NCI-H510A (cell line): ENCODE results near the gene THRB.

Source experiments
- DNase-seq: peaks from one replicate; lab custom pipeline; 2025; lab: John Stamatoyannopoulos, UW

The THRB gene

GRCh38 chr3:24264748-24265158 is 229.9 kb downstream of the THRB start:
- no peak for DNase-seq

DNA sequence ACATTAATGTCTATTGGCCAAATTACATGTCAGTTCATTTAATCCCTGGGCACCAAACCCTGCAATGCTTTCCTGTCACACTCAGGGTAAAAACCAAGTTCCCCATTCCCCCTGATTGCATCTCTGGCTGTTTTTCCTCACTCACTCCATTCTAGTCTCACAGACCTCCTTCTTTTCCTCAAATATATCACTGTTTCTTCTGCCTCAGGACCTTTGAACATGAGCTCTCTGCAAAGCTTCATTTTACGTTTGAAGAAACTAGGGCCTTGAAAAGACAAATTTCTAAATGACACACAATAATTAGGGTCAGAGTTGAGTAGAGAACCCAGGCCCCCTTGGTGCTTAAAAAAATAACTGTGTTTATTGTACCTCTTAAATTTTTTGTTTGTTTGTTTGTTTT is 230.6 kb downstream of the THRB start:
- DNase-seq, result no peak

GRCh38 chr3:24263069-24263668 is 231.5 kb downstream of the THRB start:
- no peak for DNase-seq

- DNase-seq, result no peak
Measured at GRCh38 chr3:24261521-24261920, 233.1 kb downstream of the THRB start.

DNA sequence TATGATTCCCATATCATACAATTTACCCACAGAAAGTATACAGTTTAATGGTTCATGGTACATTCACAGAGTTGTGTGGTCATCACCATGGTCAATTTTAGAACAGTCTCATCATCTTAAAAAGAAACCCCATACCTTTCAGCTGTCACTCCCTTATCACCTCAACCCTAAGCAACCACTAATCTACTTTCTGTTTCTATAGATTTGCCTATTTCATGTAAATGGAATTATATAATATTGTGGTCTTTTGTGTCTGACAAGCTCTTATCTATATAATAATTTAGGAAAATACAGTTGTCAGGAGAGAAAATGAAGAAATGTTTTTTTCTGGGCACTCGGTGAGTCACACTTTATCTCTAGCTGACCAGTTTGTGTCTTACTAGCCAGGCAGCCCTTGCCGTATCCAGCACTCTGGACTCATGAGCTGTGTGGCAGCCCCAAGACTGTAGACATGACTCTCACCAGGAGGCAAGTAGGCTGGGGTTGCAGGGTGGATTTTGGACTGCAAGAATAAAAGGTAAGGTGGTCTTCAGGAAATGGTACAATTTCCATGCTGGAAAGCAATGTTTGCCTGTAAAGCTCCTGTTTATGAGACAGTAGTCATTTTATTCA is 234.6 kb downstream of the THRB start:
- no peak for DNase-seq

DNA sequence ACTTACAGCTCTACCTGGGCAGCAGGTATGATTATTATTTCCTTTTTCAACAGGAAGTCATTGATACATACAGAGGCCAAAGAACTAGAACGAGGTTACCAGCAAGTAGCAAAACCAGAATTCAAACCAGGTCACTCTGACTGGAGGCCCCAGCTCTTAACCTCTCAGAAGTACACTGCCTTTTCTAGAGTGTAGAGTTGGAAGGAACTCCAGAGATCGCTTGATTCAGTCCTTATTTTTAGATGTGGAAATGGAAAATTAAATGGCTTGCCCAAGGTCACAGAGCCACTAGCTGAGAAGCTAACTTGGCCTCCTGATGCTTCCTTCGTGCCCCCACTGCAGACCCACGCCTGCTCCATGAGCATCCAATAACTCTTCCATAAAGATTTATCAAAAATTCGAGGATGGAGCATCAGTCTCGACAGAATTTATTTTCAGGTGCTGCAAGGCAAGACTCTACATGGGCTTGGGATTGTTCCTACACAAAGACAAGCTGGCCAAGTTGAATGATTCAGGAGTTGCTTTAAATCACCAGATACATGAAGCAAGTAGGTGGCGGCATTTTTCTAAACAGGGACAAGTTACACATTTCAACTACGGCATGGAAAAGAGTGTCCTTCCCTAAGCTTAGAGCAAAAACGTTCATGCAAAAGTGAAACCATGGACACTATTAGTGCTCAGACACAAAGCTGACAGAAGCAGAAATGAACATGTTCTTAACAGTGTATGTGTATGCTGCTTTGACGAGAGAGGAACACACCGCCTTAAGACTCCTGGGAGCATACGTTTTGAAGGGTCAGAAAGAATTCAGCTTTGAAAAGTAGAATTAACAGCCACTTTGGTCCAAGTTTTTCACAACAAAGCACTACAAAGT is 235.7 kb downstream of the THRB start:
- DNase-seq, result no peak

GRCh38 chr3:24258260-24258659 is 236.4 kb downstream of the THRB start:
- DNase-seq, result no peak

GRCh38 chr3:24255414-24255813 is 239.2 kb downstream of the THRB start:
- no peak for DNase-seq

DNA sequence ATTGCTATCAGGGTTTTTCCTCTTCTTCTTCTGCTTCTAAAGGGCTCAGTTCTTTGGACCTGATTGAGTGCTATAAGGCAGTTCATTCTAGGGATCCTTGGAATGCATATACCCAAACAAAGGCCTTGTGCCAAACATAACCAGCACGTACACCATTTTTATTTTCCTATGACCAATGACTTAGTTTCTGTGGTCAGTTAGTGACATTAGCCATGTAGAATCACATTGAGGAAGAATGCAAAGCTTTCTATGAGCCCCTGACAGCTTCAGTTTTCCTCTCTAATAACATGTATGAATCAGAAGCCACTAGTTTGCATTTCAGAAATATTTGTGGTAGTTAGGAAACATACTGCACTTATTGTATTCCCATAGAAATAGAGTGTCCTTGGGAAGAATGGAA is 240.0 kb downstream of the THRB start:
- DNase-seq, result no peak

GRCh38 chr3:24253336-24253735 is 241.3 kb downstream of the THRB start:
- DNase-seq, result no peak

DNA sequence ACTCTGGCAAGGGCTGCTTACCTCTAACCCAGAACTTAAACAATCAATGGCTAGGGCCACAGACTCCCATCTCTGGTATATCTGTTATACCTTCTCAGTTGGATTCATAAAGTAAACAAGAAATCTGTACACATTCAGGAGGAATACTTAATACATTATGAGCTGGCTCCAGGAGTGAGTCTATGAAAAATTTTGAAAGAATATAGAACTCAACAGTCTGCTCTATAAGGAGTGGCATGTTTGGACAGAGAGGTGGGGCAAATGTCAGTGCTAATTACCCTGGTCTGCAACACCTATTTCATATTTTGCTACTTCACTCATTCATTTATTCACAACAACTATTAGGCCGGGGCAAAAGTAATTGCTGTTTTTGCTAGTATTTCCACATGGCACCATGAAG is 245.1 kb downstream of the THRB start:
- DNase-seq, result no peak

DNA sequence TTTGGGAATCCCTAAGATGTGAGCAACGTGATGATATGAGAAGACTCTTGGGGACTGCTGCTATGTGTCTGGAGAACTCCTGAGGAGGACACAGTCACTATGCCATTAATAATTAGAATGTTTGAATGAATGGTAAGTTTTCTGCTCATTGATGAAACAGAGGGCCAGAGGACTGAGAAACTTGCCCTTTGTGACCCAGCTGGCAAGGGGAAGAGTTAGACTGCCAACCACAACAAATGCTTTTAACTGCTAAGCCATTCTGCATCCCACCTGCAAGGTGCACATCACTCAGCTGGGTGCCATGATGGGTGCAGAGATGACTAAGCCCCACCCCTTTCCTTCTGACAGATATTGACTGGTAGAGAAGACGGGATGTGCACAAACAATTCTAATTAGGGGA is 249.6 kb downstream of the THRB start:
- DNase-seq, result no peak

- DNase-seq, result no peak
Measured at GRCh38 chr3:24244491-24244890, 250.2 kb downstream of the THRB start.

DNA sequence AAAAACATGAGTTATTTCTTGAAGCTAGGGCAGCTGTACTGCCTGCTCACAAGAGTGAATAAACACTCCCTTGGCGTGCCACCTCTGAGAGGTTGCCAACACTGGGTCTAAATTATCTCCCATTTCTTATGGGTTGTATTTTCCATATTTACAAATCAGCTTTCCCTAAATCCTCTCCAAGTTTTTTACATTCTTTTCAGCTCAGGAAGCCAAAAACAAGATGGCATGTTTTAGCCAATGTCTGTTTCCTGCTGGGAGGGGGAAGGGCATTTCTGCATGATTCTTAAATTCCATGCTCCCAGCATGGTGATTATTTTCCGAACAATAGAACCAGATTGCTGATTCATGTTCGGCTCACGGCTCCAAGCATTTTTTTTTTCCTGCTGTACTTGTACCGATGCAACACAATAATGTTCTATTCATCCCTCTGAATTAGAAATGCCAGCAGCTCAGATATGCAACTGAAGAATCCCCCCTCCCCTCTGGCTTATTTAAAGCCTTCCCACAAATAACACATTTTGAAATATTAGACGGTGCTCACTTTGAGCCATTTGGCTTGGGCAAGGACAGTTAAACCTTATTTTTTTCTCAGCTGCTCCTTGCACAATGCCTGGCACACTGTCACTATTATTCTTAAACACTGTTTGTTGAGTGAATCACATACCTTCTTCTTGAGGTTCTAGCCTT is 252.5 kb downstream of the THRB start:
- no peak for DNase-seq

DNA sequence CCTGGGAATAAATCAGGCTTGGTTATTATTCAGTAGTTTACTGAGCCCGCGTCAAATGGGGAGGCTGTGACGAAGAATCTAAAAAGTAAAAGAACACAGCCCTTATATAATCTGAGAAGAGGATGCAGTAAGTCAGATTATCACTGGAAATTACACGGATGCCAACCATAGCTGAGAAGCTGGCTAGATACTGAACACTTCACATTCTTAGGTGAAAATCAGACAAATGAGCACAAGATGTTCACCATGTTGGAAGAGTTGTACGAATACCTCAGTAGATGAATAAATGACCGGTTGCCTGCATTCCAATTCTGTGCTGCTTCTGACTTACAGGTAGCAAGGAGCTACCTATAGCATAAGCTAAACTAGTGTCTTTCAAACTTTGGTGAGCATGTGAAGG is 254.3 kb downstream of the THRB start:
- DNase-seq, result no peak

GRCh38 chr3:24237971-24238706 is 256.5 kb downstream of the THRB start:
- no peak for DNase-seq

- no peak for DNase-seq
Measured at GRCh38 chr3:24235121-24235520, 259.5 kb downstream of the THRB start.

DNA sequence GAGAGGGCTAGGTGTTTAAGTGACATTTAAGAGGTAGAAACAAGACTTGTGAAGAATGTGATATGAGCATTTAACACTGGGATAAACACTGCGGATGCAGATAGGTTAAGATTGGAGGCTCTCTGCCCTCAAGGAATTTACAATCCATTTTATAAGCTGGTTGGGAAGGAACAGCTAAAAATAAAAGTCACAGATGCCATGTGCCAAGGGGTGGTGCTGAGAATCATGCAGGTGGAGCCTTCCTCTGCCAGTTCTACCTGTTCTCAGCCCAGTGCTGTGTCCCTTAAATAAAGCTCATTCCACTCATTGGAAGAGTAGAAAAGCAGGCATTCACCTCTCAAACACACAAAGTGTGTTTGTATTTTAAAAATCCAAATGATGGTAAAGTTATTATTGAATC is 261.9 kb downstream of the THRB start:
- DNase-seq, result no peak

GRCh38 chr3:24229468-24230221 is 265.0 kb downstream of the THRB start:
- no peak for DNase-seq

- DNase-seq, result no peak
Measured at GRCh38 chr3:24227635-24228034, 267.0 kb downstream of the THRB start.

- no peak for DNase-seq
Measured at GRCh38 chr3:24226397-24226796, 268.3 kb downstream of the THRB start.
